CD14-positive monocyte (primary cell): ENCODE data around the gene IGFN1. TPM values are rescaled to one million over a fixed set of nuclear protein-coding genes. Genes with fewer than 3 reads are reported as not detected.
A peak's percentile ranks its signal among the peaks of the same experiment; 100 is the strongest.

ENCODE experiments used
- DNase-seq, 3 donors: peaks; one replicate each; pipeline ENCODE4 v3.0.0-alpha.2; 2011 to 2022
- H2AFZ ChIP-seq: 2 replicates; pipeline ENCODE4 v1.6.0; 2012; ENCODE audit warnings: mild to moderate bottlenecking, low read depth, low read length, inconsistent platforms; ENCODE audit not compliant: insufficient read depth, poor library complexity, severe bottlenecking
- H3K27ac ChIP-seq, 2 donors: 1 replicate in 1 of 2; 2 replicates in 1 of 2; pipeline ENCODE4 v1.5.1; 2012 to 2013; ENCODE audit warnings: low read length in 2 of 2, control low read depth in 1 of 2, inconsistent platforms in 1 of 2, low read depth in 1 of 2, mild to moderate bottlenecking in 1 of 2
- H3K27me3 ChIP-seq, 2 donors: one replicate each; pipeline versions ENCODE4 v1.6.0 to v1.6.1; 2011 to 2013; ENCODE audit warnings: low read length in 2 of 2; ENCODE audit not compliant: control insufficient read depth in 2 of 2, insufficient read depth in 2 of 2
- H3K36me3 ChIP-seq, 2 donors: replicated peaks in 1 of 2; 1 replicate in 1 of 2; 2 replicates in 1 of 2; pipeline versions ENCODE4 v1.5.1 to v1.6.1; 2012 to 2013; ENCODE audit warnings: low read length in 2 of 2, control low read depth in 1 of 2, inconsistent platforms in 1 of 2, mild to moderate bottlenecking in 1 of 2; ENCODE audit not compliant: insufficient read depth in 2 of 2, control insufficient read depth in 1 of 2
- H3K4me1 ChIP-seq, 2 donors: 1 replicate in 1 of 2; 2 replicates in 1 of 2; pipeline versions ENCODE4 v1.5.1 to v1.6.1; 2012 to 2013; ENCODE audit warnings: low read length in 2 of 2, control low read depth in 1 of 2, inconsistent platforms in 1 of 2, mild to moderate bottlenecking in 1 of 2, moderate library complexity in 1 of 2; ENCODE audit not compliant: insufficient read depth in 2 of 2, control insufficient read depth in 1 of 2
- H3K4me2 ChIP-seq: replicated peaks from 2 replicates; pipeline ENCODE3; 2012; ENCODE audit warnings: low read length, moderate library complexity, mild to moderate bottlenecking; ENCODE audit not compliant: poor library complexity, severe bottlenecking; ENCODE audit errors: extremely low read depth
- H3K4me3 ChIP-seq, 3 experiments: fragments of 200-600 bp in 1 of 3; sonication (generic) in 1 of 3; replicated peaks in 1 of 3; 1 replicate in 2 of 3; 2 replicates in 1 of 3; pipeline ENCODE4 v1.5.1; 2011 to 2013; ENCODE audit warnings: low read length in 3 of 3, mild to moderate bottlenecking in 3 of 3, control low read depth in 2 of 3, low read depth in 2 of 3, inconsistent platforms in 1 of 3, moderate library complexity in 1 of 3
- H3K79me2 ChIP-seq: 2 replicates; pipeline ENCODE4 v1.6.0; 2012; ENCODE audit warnings: mild to moderate bottlenecking, control low read depth, inconsistent platforms, low read length, moderate library complexity; ENCODE audit not compliant: insufficient read depth
- H3K9ac ChIP-seq: 2 replicates; pipeline ENCODE4 v1.6.0; 2017; ENCODE audit warnings: low read length, mild to moderate bottlenecking; ENCODE audit not compliant: insufficient read depth, poor library complexity, severe bottlenecking
- H3K9me3 ChIP-seq, 2 donors: replicated peaks in 1 of 2; 1 replicate in 1 of 2; 2 replicates in 1 of 2; pipeline versions ENCODE4 v1.5.1 to v1.6.1; 2012 to 2013; ENCODE audit warnings: low read length in 2 of 2, control low read depth in 1 of 2; ENCODE audit not compliant: control insufficient read depth in 1 of 2, insufficient read depth in 1 of 2
- H4K20me1 ChIP-seq: 2 replicates; pipeline ENCODE4 v1.6.0; 2012; ENCODE audit warnings: mild to moderate bottlenecking, low read length, control low read depth, moderate library complexity; ENCODE audit not compliant: insufficient read depth
- H3K27ac Mint-ChIP-seq, 7 donors: one replicate each; pipeline ENCODE4 v1.8.0; 2020; ENCODE audit warnings: mild to moderate bottlenecking in 7 of 7, mixed read lengths in 7 of 7, moderate library complexity in 6 of 7, inconsistent platforms in 2 of 7
- H3K27me3 Mint-ChIP-seq, 3 donors: one replicate each; pipeline ENCODE4 v1.8.0; 2021 to 2022; ENCODE audit warnings: low read depth in 3 of 3, mild to moderate bottlenecking in 3 of 3, mixed read lengths in 3 of 3, moderate library complexity in 3 of 3, inconsistent platforms in 1 of 3
- H3K36me3 Mint-ChIP-seq, 2 donors: one replicate each; pipeline ENCODE4 v1.8.0; 2020; ENCODE audit warnings: mixed read lengths in 2 of 2, inconsistent platforms in 1 of 2, mild to moderate bottlenecking in 1 of 2
- H3K4me1 Mint-ChIP-seq: one replicate; pipeline ENCODE4 v1.8.0; 2020; ENCODE audit warnings: mild to moderate bottlenecking, mixed read lengths
- H3K4me3 Mint-ChIP-seq, 2 donors: one replicate each; pipeline ENCODE4 v1.8.0; 2020; ENCODE audit warnings: mild to moderate bottlenecking in 2 of 2, mixed read lengths in 2 of 2, moderate library complexity in 1 of 2
- H3K9me3 Mint-ChIP-seq, 7 donors: one replicate each; pipeline ENCODE4 v1.8.0; 2020 to 2022; ENCODE audit warnings: mixed read lengths in 7 of 7, mild to moderate bottlenecking in 6 of 7, moderate library complexity in 6 of 7, inconsistent platforms in 2 of 7
- CTCF ChIP-seq: fragments of 200-600 bp; IDR thresholded peaks from one replicate; pipeline ENCODE4 v1.8.0; 2022; ENCODE audit warnings: antibody characterized with exemption, mild to moderate bottlenecking
- WGBS: methylation state at CpG from one replicate; pipeline ENCODE4 v1.1.5; 2013; ENCODE audit warnings: missing lambda C conversion rate; ENCODE audit not compliant: insufficient coverage; 5-methylcytosine and 5-hydroxymethylcytosine counted together
- intact Hi-C, 2 donors: fragments of 100-400 bp; cut with micrococcal nuclease; formaldehyde crosslinking; loops; one replicate each; pipeline versions ENCODE4 v1.15.0 to v1.15.1; 2023
- polyA minus RNA-seq: library from RNA; depleted of rRNA, polyadenylated mRNA; stranded (reverse); fragments of >200 nt; gene quantifications from 2 replicates; pipeline ENCODE4 v1.2.3, GENCODE V29; 2012
- polyA plus RNA-seq, 3 donors: library from polyadenylated mRNA; depleted of rRNA in 1 of 3; unstranded in 2 of 3; stranded (reverse) in 1 of 3; fragments of 300-500 nt in 2 of 3; fragments of >200 nt in 1 of 3; fragmentation: Illumina TruSeq in 2 of 3; gene quantifications; 1 replicate in 2 of 3; 2 replicates in 1 of 3; pipeline ENCODE4 v1.2.3, GENCODE V29; 2012 to 2021
- total RNA-seq, 12 experiments: library from RNA in 1 of 12; stranded (reverse) in 1 of 12; fragments of 120-200 nt in 1 of 12; gene quantifications; one replicate each; pipeline ENCODE4 v1.2.4 and lab custom pipeline; 2013 to 2026; ENCODE audit warnings: mixed read lengths in 6 of 12, inconsistent platforms in 1 of 12

The IGFN1 gene
- total RNA-seq (2013): not detected
- polyA plus RNA-seq (not detected), polyA minus RNA-seq (not detected in 2 replicates), total RNA-seq (lab: John Stamatoyannopoulos, UW) (0 to 8.9 (median 0.14) reads per million in 11 experiments)

GRCh38 chr1:201190624-201191051, at the start of gene IGFN1:
Gene IGFN1 (plus strand): TSS chr1:201190824. CDS start chr1:201193294, 2,470 bp downstream.
- Histone ChIP-seq H3K36me3 (no peaks in the 10 kb centered on the region), H2AFZ (no peak within 1 kb of the TSS), H3K9me3 (no peaks in the 10 kb centered on the region), H3K79me2 (no peaks in the 10 kb centered on the region), H3K4me2 (no peak within 1 kb of the TSS), H3K9ac (no peak within 1 kb of the TSS), H4K20me1 (no peaks in the 10 kb centered on the region), H3K4me3 (no peak within 1 kb of the TSS), H3K4me1 (no peaks in the 10 kb centered on the region), H3K27ac (no peak within 1 kb of the TSS), H3K27me3 (peaks cover 0 to 6% of the 10 kb centered on the region in 2 donors)
- DNase-seq: no peak
- Mint-ChIP-seq H3K9me3 (peaks cover 0 to 2% (median 0%) of the 10 kb centered on the region in 7 donors), H3K4me1 (peaks cover 4% of the 10 kb centered on the region), H3K36me3 (no peaks in the 10 kb centered on the region), H3K27ac (no peak within 1 kb of the TSS), H3K27me3 (peaks cover 15 to 24% (median 15%) of the 10 kb centered on the region in 3 donors), H3K4me3 (no peak within 1 kb of the TSS)
- whole genome bisulfite sequencing: 74% methylated on average over 6 of the region's 9 CpGs
- TF ChIP-seq CTCF: no peak
- intact Hi-C loops: no loop called here

GRCh38 chr1:201140941-201141260, 49.7 kb upstream of the IGFN1 start:
- Mint-ChIP-seq H3K4me3 (no peak overlapping the region), H3K4me1 (no peaks in the 10 kb centered on the region), H3K27ac (peak overlapping the region in 1 of 7 donors; percentile 21), H3K9me3 (no peaks in the 10 kb centered on the region), H3K27me3 (peaks cover 0 to 3% (median 0%) of the 10 kb centered on the region in 3 donors), H3K36me3 (peaks cover 65 to 87% of the 10 kb centered on the region in 2 donors)
- Histone ChIP-seq H3K9ac (no peak overlapping the region), H3K4me3 (no peak overlapping the region), H3K27ac (no peak overlapping the region), H3K4me1 (no peaks in the 10 kb centered on the region), H3K79me2 (no peaks in the 10 kb centered on the region), H3K4me2 (no peak overlapping the region), H3K9me3 (no peaks in the 10 kb centered on the region), H3K36me3 (peaks cover 65 to 87% of the 10 kb centered on the region in 2 donors), H2AFZ (no peak overlapping the region), H3K27me3 (no peaks in the 10 kb centered on the region), H4K20me1 (no peaks in the 10 kb centered on the region)
- 91% methylated on average over 8 of the region's 8 CpGs for WGBS
- DNase-seq: no peak
- TF ChIP-seq CTCF: no peak
- intact Hi-C loops: no loop called here
